Smooth muscle cell (in vitro differentiated cells): ENCODE results near the gene AFM. TPM values are rescaled to one million over a fixed set of nuclear protein-coding genes. Genes with fewer than 3 reads are reported as not detected.

ENCODE experiments used
- DNase-seq: peaks from one replicate; lab custom pipeline; 2025; ENCODE audit not compliant: unreplicated experiment; lab: John Stamatoyannopoulos, UW
- H2AFZ ChIP-seq: fragments of 200-600 bp; sonication (generic); 2 replicates; pipeline ENCODE4 v1.6.0; 2016; ENCODE audit warnings: antibody characterized with exemption, low read depth, mild to moderate bottlenecking
- H3F3A ChIP-seq: fragments of 200-600 bp; sonication (generic); 2 replicates; pipeline ENCODE4 v1.6.0; 2017; ENCODE audit warnings: antibody characterized with exemption, low read depth
- H3K27ac ChIP-seq: fragments of 200-600 bp; sonication (generic); 2 replicates; pipeline ENCODE4 v1.5.1; 2016; ENCODE audit warnings: low read depth, mild to moderate bottlenecking
- H3K27me3 ChIP-seq: fragments of 200-600 bp; sonication (generic); 2 replicates; pipeline ENCODE4 v1.6.1; 2016; ENCODE audit warnings: low read depth, mild to moderate bottlenecking
- H3K36me3 ChIP-seq: fragments of 200-600 bp; sonication (generic); 2 replicates; pipeline ENCODE4 v1.5.1; 2016; ENCODE audit warnings: low read depth
- H3K4me1 ChIP-seq: fragments of 200-600 bp; sonication (generic); 2 replicates; pipeline ENCODE4 v1.5.1; 2016; ENCODE audit warnings: low read depth
- H3K4me2 ChIP-seq: fragments of 200-600 bp; sonication (generic); 2 replicates; pipeline ENCODE4 v1.6.0; 2016; ENCODE audit warnings: mild to moderate bottlenecking
- H3K4me3 ChIP-seq: fragments of 200-600 bp; sonication (generic); 2 replicates; pipeline ENCODE4 v1.5.1; 2016; ENCODE audit warnings: mild to moderate bottlenecking
- H3K79me2 ChIP-seq: fragments of 200-600 bp; sonication (generic); 2 replicates; pipeline ENCODE4 v1.6.0; 2016; ENCODE audit warnings: low read depth, mild to moderate bottlenecking
- H3K9ac ChIP-seq: fragments of 200-600 bp; sonication (generic); 2 replicates; pipeline ENCODE4 v1.6.0; 2016; ENCODE audit warnings: low read depth
- H3K9me3 ChIP-seq: fragments of 200-600 bp; sonication (generic); replicated peaks from 2 replicates; pipeline ENCODE4 v1.5.1; 2016; ENCODE audit warnings: low read depth
- H4K20me1 ChIP-seq: fragments of 200-600 bp; sonication (generic); 2 replicates; pipeline ENCODE4 v1.6.0; 2016; ENCODE audit warnings: low read depth
- CTCF ChIP-seq: fragments of 200-600 bp; sonication (generic); IDR thresholded peaks from 2 replicates; pipeline ENCODE4 v1.5.1; 2017; ENCODE audit warnings: borderline replicate concordance, mild to moderate bottlenecking, antibody characterized with exemption; ENCODE audit not compliant: insufficient read depth, poor library complexity, severe bottlenecking
- WGBS: methylation state at CpG from one replicate; pipeline ENCODE4 v1.1.7; 2016; ENCODE audit warnings: low lambda C conversion rate; 5-methylcytosine and 5-hydroxymethylcytosine counted together
- polyA plus RNA-seq: library from polyadenylated mRNA; unstranded; fragments of >200 nt; fragmentation: Nextera tagmentation; extraction: Ambion mirVana; gene quantifications from 2 replicates; pipeline ENCODE4 v1.2.1, GENCODE V29; 2016
- total RNA-seq: library from RNA; depleted of rRNA; stranded (reverse); fragments of >200 nt; gene quantifications from 2 replicates; pipeline ENCODE4 v1.2.3, GENCODE V29; 2014

AFM gene
- total and polyA plus RNA-seq, 2 experiments from 2014 or later = not detected

GRCh38 chr4:73477176-73477575, 4.4 kb upstream of the AFM start:
- WGBS = 89% methylated on average over 11 of the region's 11 CpGs
- no peak for TF ChIP-seq CTCF
- no peak for DNase-seq

GRCh38 chr4:73479323-73479722, 2.2 kb upstream of the AFM start:
- no peaks in the 10 kb centered on the region for H3K9me3 ChIP-seq
- no peaks in the 10 kb centered on the region for H3K4me1 ChIP-seq
- no peak overlapping the region for H2AFZ ChIP-seq
- no peak for TF ChIP-seq CTCF
- H3K27me3 ChIP-seq = no peaks in the 10 kb centered on the region
- H3K36me3 ChIP-seq = no peaks in the 10 kb centered on the region
- H3K4me3 ChIP-seq = no peak overlapping the region
- no peaks in the 10 kb centered on the region for H3K79me2 ChIP-seq
- H3F3A ChIP-seq = no peaks in the 10 kb centered on the region
- DNase-seq = no peak
- no peaks in the 10 kb centered on the region for H4K20me1 ChIP-seq
- H3K9ac ChIP-seq = no peak overlapping the region
- WGBS = 89% methylated on average over 1 of the region's 1 CpG
- H3K4me2 ChIP-seq = no peak overlapping the region
- no peak overlapping the region for H3K27ac ChIP-seq

More at GRCh38 chr4:73477176-73477575, 4.4 kb upstream of the AFM start:
- no peak overlapping the region for H3K4me2 ChIP-seq
- H3K4me3 ChIP-seq = no peak overlapping the region
- no peak overlapping the region for H2AFZ ChIP-seq
- no peaks in the 10 kb centered on the region for H3K4me1 ChIP-seq
- no peaks in the 10 kb centered on the region for H3K36me3 ChIP-seq
- no peaks in the 10 kb centered on the region for H3F3A ChIP-seq
- no peaks in the 10 kb centered on the region for H3K9me3 ChIP-seq
- no peaks in the 10 kb centered on the region for H3K79me2 ChIP-seq
- H3K27ac ChIP-seq = no peak overlapping the region
- no peaks in the 10 kb centered on the region for H3K27me3 ChIP-seq
- H4K20me1 ChIP-seq = no peaks in the 10 kb centered on the region
- no peak overlapping the region for H3K9ac ChIP-seq

GRCh38 chr4:73485085-73485484, 3.5 kb downstream of the AFM start:
- Histone ChIP-seq H3K4me1 (no peaks in the 10 kb centered on the region), H4K20me1 (no peaks in the 10 kb centered on the region), H2AFZ (no peak overlapping the region), H3K79me2 (no peaks in the 10 kb centered on the region), H3K9me3 (no peaks in the 10 kb centered on the region), H3K36me3 (no peaks in the 10 kb centered on the region), H3K27me3 (no peaks in the 10 kb centered on the region), H3K27ac (no peak overlapping the region), H3F3A (no peaks in the 10 kb centered on the region), H3K4me3 (no peak overlapping the region), H3K4me2 (no peak overlapping the region), H3K9ac (no peak overlapping the region)
- DNase-seq = no peak
- TF ChIP-seq CTCF = no peak

- Histone ChIP-seq H3K36me3 (no peaks in the 10 kb centered on the region), H3K4me2 (no peak overlapping the region), H3K9ac (no peak overlapping the region), H3K79me2 (no peaks in the 10 kb centered on the region), H3F3A (no peaks in the 10 kb centered on the region), H3K4me3 (no peak overlapping the region), H3K27ac (no peak overlapping the region), H3K27me3 (no peaks in the 10 kb centered on the region), H4K20me1 (no peaks in the 10 kb centered on the region), H3K4me1 (no peaks in the 10 kb centered on the region), H2AFZ (no peak overlapping the region), H3K9me3 (no peaks in the 10 kb centered on the region)
- DNase-seq = no peak
- TF ChIP-seq CTCF = no peak
Observed at GRCh38 chr4:73485596-73485995, 4.1 kb downstream of the AFM start.
